Cerebellar nuclear complex (tissue), 1 donor: ENCODE data around the gene BTN3A1.
A peak's percentile ranks its signal among the peaks of the same experiment; 100 is the strongest.
"Not testable (repeated sequence)": the region's sequence is repeated elsewhere in the genome, so short reads cannot be mapped to it uniquely, and the experiment has no call there.

Experiments
- DNase-seq, 2 experiments: peaks; one replicate each; lab custom pipeline; 2025; lab: John Stamatoyannopoulos, UW

BTN3A1 gene

DNA sequence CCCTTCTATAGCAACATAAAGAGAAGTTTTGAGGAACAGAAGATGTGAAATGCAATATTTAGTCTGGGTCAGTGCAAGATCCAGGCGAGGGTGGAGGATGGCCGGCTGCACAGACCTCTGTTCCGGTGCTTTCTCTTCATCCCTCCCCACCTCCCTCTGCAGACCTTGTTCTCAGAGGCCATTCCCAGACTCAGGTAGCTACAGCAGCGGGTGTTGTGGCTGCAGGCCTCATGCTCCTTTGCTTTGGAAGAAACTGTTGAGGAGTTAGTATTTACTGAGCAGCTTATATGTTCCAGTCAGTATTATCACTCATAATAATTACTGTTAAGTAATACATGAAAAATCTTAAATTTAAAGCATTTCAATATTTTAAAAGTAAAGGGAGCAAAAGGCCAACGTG lies 39.9 kb downstream of the BTN3A1 start:
- DNase-seq: no peak

DNA sequence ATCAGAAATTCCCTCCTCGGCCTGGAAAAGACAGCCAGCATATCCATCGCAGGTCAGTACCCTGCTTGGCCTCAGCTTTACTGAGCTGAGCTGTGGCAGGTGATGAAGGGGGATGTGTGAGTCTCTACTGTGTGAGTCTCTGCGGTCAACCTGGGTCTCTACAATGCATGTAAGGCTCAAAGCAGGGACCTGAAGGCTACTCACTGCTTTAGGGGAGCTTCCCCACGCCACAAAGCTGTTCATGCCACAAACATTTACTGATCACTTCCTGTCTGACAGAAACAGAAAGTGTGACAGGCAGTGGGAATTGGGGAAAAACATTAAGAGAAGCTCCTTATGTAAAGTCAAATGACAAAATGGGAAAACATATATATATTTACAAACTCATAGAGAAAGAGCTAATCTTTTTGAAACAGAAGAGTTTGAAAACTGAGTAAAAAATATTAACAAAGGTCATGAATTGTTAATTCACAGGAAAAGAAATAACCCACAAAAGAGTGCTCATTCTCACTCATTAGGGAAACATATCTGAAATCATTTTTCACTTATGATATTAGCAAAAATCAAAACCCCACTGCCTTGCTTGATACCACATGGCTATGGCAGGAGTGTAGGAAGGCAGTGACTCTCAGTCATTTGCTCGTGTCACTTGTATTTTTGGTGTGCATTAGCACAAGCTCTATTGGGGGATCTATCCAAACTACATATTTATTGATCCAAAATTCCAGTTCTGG lies 44.0 kb downstream of the BTN3A1 start:
- no peak for DNase-seq

DNA sequence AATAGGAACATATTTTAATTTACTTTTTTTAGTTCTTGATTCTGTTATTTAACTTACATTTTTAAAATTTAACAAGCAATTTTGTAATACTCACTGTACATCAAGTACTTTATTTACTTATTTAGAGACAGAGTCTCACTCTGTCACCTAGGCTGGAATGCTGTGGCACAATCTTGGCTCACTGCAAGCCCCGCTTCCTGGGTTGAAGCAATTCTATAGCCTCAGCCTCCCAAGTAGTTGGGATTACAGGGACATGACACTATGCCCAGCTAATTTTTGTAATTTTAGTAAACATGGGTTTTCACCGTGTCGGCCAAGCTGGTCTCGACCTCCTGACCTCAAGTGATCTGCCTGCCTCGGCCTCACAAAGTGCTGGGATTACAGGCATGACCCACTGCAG lies 45.2 kb downstream of the BTN3A1 start:
- no peak for DNase-seq

DNA sequence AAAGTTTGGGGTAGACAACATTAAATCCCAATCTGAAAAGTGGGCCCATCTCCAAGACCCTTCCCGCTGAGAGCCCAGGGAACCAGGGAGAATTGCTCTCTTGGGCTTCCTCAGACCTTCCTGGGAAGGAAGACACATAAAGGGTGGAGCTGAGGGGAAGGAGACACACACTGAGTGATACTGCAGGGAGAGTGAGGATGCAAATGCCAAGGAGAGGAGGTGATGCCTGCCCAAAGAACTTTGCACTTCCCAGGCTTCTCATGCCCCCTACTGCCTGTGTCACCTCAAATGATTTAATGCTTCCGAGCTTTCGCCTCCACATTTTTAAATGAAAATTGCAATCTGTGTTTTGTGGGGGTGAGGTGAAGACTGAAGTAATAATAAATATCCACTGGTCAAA lies 48.2 kb downstream of the BTN3A1 start:
- DNase-seq: no peak

DNA sequence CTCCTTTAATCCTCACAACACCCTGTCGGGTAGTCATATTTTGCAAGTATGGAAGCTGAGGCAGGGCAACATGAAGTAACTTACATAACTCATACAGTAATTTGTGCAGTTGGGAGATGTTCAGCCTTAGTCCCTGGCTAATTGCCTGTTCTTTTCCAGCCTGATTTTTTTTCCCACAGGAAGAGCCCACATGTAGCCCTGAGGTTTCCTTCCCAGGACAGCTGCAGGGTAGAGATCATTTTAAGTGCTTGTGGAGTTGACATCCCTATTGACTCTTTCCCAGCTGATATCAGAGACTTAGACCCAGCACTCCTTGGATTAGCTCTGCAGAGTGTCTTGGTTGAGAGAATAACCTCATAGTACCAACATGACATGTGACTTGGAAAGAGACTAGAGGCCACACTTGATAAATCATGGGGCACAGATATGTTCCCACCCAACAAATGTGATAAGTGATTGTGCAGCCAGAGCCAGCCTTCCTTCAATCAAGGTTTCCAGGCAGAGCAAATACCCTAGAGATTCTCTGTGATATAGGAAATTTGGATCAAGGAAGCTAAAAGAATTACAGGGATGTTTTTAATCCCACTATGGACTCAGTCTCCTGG lies 50.7 kb downstream of the BTN3A1 start:
- DNase-seq: no peak

DNA sequence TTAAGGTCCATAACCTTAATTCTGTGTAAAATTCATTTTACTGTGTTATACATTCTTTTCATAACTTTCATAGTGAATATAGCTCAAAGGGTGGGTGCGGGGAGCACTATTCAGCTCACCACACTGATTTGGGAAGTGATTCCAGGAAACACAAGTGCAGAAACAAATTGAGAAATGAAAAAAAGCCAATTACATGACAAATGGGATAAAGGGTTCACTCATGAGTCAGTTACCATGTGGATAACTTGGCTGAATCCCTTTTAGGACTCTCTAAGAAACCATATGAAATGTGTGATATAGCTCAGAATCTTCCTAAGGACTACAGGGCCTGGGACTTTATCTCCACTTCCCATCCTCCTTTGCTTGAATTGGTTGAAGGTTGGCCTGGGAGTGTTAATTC lies 52.6 kb downstream of the BTN3A1 start:
- DNase-seq: no peak

DNA sequence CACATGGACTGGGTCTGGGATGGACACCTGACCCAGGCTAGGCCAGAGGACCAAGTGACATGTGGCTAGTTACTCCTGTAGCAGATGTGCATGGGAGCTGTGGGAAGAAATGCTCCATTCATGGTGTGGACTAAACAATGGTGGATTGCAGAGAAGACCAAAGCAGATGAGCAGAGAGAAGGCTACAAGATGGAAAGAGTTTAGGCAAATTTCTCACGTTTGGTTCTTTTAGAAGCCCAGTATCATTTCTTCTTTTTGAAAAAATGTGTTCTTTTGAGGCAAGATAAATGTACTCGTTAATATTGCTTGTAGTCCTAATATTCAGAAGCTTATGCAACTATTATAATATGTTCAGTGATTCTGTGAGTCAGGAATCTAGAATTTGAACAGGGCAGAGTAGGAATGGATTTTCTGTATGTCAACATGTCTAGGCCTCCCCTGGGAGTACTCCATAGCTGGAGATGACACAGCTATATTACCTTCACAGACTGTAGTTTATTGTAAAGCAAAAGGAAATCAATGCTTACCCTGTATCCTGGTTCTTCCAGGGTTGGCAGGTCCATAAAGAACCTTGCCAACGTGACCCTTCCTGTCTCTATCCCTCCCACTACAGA lies 53.4 kb downstream of the BTN3A1 start:
- DNase-seq: no peak

DNA sequence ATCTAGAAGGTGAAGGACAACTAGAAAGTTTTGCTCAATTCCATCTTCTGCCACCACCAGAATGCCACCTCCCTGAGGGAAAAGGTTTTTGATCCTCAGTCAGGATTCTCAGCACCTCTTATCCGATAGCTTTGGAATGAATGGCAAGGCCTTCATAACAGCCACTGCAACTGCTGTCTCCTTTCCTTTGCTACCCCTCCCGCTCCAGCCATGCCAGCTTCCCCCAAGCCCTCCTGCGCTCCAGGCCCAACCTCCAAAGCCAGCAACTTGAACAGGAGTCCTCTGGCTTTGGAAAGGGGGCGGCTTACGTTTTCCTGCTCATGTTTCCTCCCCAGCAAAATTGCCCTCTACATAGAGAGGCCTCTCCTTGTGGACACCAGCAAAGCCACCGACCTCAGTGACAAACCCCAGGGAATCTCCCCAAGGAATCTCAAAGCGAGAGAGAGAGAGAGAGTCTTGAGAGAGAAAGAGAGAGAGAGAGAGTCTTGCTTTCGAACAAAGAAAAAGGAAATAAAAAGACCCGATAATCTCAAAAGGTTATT lies 55.3 kb downstream of the BTN3A1 start:
- no peak for DNase-seq

DNA sequence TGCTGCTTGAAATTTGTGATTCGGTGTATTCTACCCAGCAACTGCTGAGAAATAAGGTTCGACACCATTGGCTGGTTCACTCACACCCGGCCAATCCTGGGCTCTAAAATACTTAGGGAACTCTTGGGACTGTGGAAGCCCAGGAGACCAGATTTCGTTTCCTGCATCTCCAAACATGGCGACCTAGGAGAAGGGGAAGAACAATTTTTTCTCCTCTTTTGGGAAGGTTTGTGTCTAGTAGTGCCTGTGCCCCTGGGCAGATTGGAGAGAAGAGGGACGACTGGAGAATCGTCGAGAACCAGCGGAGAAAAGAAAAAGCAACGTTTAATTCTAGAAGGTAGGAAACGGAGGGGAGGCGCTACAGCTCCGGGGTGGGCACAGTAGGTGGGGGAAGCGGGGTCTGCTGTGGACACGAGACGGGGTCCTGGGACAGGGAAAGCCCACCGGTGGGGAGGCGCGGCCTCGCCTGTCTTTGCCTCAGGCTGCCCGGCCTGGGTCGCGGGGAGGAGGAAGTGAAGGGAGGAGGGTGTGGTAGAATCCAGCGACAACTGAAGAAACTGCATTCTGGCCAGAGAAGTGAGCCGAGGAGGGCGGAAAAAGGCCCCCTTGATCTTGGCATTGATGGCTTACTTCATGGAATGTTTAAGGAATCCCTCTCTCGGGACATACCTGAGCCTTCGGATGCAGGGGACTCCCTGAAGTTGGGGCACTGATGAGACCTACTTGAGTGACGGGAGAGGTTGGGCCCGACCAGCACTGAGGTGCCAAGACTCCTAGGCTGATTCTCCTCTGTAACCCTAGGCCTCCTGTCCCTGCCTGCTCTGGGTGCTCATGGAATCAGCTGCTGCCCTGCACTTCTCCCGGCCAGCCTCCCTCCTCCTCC lies 56.0 kb downstream of the BTN3A1 start, which contains the start of gene BTN2A1:
Gene BTN2A1 (plus strand): TSS at position 150 of the 883 bp plus-strand sequence. CDS start 682 bp downstream, at position 832.
- peak; percentile 59 to 97 for DNase-seq

DNA sequence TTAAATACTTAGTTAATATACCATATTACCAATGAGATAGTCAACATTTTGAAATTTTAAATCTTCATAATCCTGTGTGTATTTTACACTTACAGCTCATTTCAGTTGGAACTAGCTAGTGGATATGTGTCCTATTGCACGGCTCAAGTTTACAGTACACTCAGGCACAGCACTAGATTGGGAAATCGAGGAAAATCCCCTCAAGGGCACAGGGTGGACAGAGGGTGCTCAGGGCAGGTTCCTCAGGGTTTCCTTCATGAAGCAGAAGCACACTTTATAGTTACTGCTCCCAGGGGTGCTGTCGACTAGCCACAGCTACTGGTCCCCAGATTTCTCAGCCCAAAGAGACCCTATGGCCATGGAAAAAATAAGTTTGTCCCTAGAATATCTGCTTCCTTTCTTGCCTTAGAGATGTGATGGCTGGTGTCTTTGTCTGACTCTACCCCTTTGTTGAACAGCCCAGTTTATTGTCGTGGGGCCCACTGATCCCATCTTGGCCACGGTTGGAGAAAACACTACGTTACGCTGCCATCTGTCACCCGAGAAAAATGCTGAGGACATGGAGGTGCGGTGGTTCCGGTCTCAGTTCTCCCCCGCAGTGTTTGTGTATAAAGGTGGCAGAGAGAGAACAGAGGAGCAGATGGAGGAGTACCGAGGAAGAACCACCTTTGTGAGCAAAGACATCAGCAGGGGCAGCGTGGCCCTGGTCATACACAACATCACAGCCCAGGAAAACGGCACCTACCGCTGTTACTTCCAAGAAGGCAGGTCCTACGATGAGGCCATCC lies 57.1 kb downstream of the BTN3A1 start:
- DNase-seq: peak; percentile 17 to 54

DNA sequence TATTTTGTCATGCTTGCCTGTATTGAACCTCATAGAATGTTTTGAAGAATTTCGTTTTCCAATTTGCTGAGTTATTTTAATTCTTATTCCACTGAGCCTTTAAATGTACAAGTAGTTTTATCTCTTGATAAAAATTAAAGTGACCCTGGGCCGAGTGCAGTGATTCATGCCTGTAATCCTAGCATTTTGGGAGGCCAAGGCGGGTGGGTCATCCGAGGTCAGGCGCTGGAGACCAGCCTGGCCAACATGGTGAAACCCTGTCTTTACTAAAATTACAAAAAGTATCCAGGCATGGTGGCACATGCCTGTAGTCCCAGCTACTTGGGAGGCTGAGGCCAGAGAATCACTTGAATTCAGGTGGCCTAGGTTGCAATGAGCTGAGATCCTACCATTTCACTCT lies 59.3 kb downstream of the BTN3A1 start:
- DNase-seq: not testable (repeated sequence)

DNA sequence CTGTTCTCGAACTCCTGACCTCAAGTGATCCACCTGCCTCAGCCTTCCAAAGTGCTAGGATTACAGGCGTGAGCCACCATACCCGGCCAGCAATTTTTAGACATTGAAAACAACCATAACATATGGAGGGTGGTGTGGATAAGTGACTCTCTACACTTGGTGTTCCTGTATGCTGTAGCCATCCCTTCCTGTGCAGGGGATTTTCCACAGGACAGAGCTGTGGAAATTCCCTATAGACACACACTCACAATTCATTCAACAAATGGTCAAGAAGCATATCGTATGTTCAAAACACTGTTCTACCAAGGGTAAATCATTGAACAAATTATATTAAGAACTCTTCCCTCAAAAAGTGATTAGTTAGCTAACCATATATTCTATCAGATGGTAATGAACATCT lies 61.9 kb downstream of the BTN3A1 start:
- DNase-seq: no peak

DNA sequence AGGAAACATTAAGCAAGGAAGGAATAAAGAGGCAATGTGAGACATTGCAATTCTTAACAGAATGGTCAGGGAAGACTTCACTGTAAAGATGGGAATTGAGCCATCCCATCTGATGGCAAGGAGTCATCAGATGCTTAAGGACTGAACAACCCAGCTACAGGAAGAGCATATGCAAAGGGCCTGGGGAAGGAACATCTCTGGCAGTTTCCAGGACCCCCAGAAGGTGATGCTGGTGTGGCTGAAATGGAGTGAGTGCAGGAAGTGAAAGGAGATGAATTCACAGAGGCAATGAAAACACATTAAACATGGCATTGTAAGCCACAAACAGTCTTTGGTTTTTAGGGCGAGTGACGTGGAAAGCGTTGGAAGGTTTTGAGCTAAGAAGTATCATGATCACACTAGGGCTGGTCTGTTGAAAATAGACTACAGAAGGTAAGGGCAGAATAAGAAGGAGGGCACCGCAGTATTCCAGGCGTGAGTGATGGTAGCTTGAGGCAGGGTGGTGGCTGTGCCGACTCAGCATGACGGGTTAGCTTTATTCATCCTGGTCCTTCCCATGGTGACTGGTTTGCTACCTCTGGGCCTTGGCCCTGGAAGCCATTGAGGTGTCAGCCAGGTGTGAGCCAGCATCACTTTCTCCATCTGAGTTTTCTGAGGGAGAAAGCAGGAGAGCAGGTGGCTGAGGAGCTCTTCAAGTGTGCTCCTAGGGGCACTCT lies 62.5 kb downstream of the BTN3A1 start:
- DNase-seq: no peak
